Measurements from ENCODE around the gene CACNB3. TPM values are rescaled to one million over a fixed set of nuclear protein-coding genes. Genes with fewer than 3 reads are reported as not detected.

CACNB3 gene
- total and polyA plus RNA-seq, 9 of the 15 experiments (the other 6 are each of a cell fraction or from before 2014, with no cell fraction given): 0.24 to 2.0 (median 1.5) TPM

DNA sequence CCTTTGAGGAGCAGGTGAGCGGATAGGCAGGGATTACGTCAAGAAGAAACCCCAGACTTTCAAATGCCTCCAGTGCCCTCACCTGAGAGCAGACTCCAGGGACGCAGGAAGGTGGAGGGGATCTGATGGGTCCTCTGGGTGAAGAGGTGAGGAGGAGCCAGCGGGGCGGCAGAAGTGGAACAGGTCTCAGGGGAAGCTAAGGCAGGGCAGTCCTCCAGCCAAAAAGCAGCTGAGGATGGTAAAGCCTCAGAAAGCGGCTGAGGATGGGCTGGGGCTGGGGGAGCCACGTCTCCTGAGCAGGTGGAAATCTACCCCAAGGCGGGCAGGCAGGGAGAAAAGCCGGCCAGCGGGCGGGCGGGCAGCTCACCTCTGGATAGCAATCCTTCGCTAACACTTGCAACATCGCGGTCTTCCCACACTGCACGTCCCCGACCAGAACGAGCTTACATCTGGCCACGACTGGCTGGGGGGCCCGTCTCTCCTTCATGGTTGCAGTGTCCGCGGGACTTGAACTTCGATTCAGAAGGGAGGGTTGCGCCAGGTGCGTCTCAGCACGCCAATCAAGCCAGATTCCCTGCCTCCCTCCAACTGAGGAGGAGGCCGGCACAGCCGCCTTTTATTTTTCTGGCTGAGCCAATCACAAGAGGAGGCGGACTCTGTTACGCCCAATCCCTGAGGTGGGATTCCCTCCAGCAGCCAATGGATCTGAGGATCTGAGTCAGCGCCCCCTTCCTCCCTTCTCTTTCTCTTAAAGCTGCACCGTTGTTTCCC, 47.2 kb downstream of the CACNB3 start, which contains the start of gene RND1 (continued):
- TF ChIP-seq, protein P1, sequence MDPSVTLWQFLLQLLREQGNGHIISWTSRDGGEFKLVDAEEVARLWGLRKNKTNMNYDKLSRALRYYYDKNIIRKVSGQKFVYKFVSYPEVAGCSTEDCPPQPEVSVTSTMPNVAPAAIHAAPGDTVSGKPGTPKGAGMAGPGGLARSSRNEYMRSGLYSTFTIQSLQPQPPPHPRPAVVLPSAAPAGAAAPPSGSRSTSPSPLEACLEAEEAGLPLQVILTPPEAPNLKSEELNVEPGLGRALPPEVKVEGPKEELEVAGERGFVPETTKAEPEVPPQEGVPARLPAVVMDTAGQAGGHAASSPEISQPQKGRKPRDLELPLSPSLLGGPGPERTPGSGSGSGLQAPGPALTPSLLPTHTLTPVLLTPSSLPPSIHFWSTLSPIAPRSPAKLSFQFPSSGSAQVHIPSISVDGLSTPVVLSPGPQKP (CRISPR knock-in tag; IDR thresholded peaks at IDR 0.05): no peak
- TF ChIP-seq ATF1 (CRISPR knock-in tag; IDR thresholded peaks at IDR 0.05): no peak
- TF ChIP-seq ATF1 (tag; IDR thresholded peaks at IDR 0.05): peak; percentile 38; the same call in 1 of the 2 replicates
- TF ChIP-seq RCOR1 (IDR thresholded peaks at IDR 0.05; ENCODE audit: borderline replicate concordance in 1 of 2, low read depth in 2 of 2, low read length in 2 of 2): peak in 1 of 2 experiments; percentile 53; a peak in 1 of 4 replicates
- peak; percentile 93 for TF ChIP-seq ASH1L (IDR thresholded peaks at IDR 0.05; ENCODE audit: borderline replicate concordance, low read depth, partially characterized antibody)
- TF ChIP-seq, protein P2, sequence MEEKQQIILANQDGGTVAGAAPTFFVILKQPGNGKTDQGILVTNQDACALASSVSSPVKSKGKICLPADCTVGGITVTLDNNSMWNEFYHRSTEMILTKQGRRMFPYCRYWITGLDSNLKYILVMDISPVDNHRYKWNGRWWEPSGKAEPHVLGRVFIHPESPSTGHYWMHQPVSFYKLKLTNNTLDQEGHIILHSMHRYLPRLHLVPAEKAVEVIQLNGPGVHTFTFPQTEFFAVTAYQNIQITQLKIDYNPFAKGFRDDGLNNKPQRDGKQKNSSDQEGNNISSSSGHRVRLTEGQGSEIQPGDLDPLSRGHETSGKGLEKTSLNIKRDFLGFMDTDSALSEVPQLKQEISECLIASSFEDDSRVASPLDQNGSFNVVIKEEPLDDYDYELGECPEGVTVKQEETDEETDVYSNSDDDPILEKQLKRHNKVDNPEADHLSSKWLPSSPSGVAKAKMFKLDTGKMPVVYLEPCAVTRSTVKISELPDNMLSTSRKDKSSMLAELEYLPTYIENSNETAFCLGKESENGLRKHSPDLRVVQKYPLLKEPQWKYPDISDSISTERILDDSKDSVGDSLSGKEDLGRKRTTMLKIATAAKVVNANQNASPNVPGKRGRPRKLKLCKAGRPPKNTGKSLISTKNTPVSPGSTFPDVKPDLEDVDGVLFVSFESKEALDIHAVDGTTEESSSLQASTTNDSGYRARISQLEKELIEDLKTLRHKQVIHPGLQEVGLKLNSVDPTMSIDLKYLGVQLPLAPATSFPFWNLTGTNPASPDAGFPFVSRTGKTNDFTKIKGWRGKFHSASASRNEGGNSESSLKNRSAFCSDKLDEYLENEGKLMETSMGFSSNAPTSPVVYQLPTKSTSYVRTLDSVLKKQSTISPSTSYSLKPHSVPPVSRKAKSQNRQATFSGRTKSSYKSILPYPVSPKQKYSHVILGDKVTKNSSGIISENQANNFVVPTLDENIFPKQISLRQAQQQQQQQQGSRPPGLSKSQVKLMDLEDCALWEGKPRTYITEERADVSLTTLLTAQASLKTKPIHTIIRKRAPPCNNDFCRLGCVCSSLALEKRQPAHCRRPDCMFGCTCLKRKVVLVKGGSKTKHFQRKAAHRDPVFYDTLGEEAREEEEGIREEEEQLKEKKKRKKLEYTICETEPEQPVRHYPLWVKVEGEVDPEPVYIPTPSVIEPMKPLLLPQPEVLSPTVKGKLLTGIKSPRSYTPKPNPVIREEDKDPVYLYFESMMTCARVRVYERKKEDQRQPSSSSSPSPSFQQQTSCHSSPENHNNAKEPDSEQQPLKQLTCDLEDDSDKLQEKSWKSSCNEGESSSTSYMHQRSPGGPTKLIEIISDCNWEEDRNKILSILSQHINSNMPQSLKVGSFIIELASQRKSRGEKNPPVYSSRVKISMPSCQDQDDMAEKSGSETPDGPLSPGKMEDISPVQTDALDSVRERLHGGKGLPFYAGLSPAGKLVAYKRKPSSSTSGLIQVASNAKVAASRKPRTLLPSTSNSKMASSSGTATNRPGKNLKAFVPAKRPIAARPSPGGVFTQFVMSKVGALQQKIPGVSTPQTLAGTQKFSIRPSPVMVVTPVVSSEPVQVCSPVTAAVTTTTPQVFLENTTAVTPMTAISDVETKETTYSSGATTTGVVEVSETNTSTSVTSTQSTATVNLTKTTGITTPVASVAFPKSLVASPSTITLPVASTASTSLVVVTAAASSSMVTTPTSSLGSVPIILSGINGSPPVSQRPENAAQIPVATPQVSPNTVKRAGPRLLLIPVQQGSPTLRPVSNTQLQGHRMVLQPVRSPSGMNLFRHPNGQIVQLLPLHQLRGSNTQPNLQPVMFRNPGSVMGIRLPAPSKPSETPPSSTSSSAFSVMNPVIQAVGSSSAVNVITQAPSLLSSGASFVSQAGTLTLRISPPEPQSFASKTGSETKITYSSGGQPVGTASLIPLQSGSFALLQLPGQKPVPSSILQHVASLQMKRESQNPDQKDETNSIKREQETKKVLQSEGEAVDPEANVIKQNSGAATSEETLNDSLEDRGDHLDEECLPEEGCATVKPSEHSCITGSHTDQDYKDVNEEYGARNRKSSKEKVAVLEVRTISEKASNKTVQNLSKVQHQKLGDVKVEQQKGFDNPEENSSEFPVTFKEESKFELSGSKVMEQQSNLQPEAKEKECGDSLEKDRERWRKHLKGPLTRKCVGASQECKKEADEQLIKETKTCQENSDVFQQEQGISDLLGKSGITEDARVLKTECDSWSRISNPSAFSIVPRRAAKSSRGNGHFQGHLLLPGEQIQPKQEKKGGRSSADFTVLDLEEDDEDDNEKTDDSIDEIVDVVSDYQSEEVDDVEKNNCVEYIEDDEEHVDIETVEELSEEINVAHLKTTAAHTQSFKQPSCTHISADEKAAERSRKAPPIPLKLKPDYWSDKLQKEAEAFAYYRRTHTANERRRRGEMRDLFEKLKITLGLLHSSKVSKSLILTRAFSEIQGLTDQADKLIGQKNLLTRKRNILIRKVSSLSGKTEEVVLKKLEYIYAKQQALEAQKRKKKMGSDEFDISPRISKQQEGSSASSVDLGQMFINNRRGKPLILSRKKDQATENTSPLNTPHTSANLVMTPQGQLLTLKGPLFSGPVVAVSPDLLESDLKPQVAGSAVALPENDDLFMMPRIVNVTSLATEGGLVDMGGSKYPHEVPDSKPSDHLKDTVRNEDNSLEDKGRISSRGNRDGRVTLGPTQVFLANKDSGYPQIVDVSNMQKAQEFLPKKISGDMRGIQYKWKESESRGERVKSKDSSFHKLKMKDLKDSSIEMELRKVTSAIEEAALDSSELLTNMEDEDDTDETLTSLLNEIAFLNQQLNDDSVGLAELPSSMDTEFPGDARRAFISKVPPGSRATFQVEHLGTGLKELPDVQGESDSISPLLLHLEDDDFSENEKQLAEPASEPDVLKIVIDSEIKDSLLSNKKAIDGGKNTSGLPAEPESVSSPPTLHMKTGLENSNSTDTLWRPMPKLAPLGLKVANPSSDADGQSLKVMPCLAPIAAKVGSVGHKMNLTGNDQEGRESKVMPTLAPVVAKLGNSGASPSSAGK (IDR thresholded peaks at IDR 0.05): peak; percentile 73
- peak; percentile 99 for TF ChIP-seq KDM5B (IDR thresholded peaks at IDR 0.05; ENCODE audit: insufficient replicate concordance, low read depth, low read length)
- TF ChIP-seq POLR3G (IDR thresholded peaks at IDR 0.05; ENCODE audit: extremely low read depth, insufficient read length, insufficient replicate concordance): no peak
- no peak for TF ChIP-seq ELF4 (CRISPR knock-in tag; IDR thresholded peaks at IDR 0.05)
- TF ChIP-seq ZNF354B (CRISPR knock-in tag; IDR thresholded peaks at IDR 0.05): no peak
- TF ChIP-seq LCOR (CRISPR knock-in tag; IDR thresholded peaks at IDR 0.05): 0 out of 2 replicates have a peak, but pooled peaks have one; percentile 54
- peak; percentile 83; the same call in 1 of the 2 replicates for TF ChIP-seq PHF8 (IDR thresholded peaks at IDR 0.05; ENCODE audit: borderline replicate concordance, low read length)
- no peak; a peak in 1 of 4 replicates for TF ChIP-seq NONO (IDR thresholded peaks at IDR 0.05; ENCODE audit: low read depth in 2 of 2, low read length in 1 of 2)
- no peak for TF ChIP-seq ZNF212 (CRISPR knock-in tag; IDR thresholded peaks at IDR 0.05)
- TF ChIP-seq MAZ (CRISPR knock-in tag; conservative IDR thresholded peaks at IDR 0.05 in 1 of 2, IDR thresholded peaks at IDR 0.05 in 1 of 2): peak; percentile 49 to 74; a peak in 3 of 4 replicates
